Retinal pigment epithelial cell (primary cell): ENCODE results near the gene MANSC4.

Source experiments
- DNase-seq: peaks from one replicate; pipeline ENCODE4 v3.0.0-alpha.2; 2010; ENCODE audit warnings: low read depth
- H3K4me3 ChIP-seq: 2 replicates; pipeline ENCODE4 v1.5.1; 2011; ENCODE audit warnings: mild to moderate bottlenecking, low read length, control low read depth, moderate library complexity
- TF ChIP-seq, protein P1 (sequence below): conservative IDR thresholded peaks from 2 replicates; pipeline ENCODE4 v1.5.1; 2011; ENCODE audit warnings: low read depth, low read length, control low read depth, inconsistent platforms

The MANSC4 gene

GRCh38 chr12:27778206-27778605 lies 1.8 kb downstream of the MANSC4 start:
- TF ChIP-seq, protein P1, sequence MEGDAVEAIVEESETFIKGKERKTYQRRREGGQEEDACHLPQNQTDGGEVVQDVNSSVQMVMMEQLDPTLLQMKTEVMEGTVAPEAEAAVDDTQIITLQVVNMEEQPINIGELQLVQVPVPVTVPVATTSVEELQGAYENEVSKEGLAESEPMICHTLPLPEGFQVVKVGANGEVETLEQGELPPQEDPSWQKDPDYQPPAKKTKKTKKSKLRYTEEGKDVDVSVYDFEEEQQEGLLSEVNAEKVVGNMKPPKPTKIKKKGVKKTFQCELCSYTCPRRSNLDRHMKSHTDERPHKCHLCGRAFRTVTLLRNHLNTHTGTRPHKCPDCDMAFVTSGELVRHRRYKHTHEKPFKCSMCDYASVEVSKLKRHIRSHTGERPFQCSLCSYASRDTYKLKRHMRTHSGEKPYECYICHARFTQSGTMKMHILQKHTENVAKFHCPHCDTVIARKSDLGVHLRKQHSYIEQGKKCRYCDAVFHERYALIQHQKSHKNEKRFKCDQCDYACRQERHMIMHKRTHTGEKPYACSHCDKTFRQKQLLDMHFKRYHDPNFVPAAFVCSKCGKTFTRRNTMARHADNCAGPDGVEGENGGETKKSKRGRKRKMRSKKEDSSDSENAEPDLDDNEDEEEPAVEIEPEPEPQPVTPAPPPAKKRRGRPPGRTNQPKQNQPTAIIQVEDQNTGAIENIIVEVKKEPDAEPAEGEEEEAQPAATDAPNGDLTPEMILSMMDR, result no peak
- DNase-seq, result no peak
- no peak overlapping the region for H3K4me3 ChIP-seq

DNA sequence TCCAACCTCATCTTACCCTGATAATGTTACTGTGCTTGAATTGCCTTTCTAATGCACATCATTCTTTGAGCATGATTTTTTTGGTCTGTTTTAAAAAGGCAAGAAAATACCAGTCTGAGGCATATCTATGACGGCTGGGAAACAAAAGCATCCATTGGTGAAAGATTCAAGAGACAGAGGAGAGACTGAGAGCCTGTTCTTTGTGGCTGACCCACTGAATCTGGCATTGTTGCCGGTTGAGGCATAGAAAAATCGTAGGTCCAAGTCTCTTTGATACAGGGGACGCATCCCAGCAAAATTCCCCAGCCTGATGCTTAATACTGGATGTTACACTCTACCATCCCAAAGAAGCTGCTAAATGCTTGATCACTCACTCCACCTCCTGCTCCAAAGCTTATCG lies 2.9 kb downstream of the MANSC4 start:
- DNase-seq, result no peak
- TF ChIP-seq, protein P1, result no peak
- H3K4me3 ChIP-seq, result no peak overlapping the region

DNA sequence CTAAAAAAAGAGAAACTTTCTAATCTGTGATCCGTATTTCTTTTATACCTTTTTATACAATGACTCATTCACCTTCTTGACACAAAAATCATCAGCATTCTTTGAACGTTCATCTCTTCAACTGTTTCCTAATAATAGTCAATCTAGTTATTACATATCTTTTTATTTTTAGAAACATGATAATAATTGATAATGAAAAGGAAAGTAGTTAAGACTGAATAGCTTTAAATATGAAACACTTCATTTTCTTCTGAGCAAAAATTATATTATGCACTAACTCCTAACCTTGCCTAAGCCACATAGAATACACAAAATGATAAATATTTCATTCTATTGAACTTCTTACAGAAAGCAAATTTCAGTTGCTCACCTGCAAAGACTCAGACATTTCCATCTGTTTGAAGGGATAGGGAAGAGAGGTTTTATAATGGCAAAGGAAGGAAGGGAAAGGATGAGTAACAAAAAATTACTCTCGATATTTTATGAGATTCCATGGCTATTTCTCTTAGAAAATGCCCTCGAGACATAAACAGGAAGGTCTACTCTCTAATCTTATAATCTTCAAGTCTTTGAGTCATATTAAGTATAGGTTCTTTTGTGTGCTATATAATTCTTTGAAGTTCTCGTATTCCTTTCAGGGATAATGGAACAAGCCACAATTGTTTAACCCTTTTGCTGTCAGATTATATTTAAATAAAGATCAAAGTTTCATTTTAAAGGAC lies 7.5 kb downstream of the MANSC4 start:
- H3K4me3 ChIP-seq, result no peak overlapping the region
- TF ChIP-seq, protein P1, result no peak
- no peak for DNase-seq

GRCh38 chr12:27771481-27772327 lies 8.3 kb downstream of the MANSC4 start:
- no peak overlapping the region for H3K4me3 ChIP-seq
- TF ChIP-seq, protein P1, result no peak
- no peak for DNase-seq

- TF ChIP-seq, protein P1, result no peak
- no peak for DNase-seq
- H3K4me3 ChIP-seq, result no peak overlapping the region
Measured at GRCh38 chr12:27769142-27769673, 10.8 kb downstream of the MANSC4 start.

DNA sequence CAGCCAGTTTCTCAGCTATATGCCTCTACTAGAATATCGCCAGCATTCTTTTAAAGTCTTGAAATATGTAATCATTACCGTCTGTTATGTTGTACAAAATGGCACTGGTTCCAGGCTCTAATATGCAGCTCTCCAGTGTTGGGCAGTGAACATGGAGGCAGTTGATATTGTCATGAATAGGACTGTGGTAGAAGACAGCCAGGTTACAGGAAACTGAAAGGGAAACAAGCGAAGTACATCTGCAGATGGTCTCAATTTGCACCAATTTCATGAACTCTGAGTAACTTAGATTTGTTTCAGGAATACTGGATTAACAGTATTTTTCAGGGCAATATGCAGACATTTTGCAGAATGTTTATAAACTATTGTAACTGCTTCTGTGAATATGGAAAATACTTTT lies 13.4 kb downstream of the MANSC4 start:
- H3K4me3 ChIP-seq, result no peak overlapping the region
- DNase-seq, result no peak
- TF ChIP-seq, protein P1, result no peak

DNA sequence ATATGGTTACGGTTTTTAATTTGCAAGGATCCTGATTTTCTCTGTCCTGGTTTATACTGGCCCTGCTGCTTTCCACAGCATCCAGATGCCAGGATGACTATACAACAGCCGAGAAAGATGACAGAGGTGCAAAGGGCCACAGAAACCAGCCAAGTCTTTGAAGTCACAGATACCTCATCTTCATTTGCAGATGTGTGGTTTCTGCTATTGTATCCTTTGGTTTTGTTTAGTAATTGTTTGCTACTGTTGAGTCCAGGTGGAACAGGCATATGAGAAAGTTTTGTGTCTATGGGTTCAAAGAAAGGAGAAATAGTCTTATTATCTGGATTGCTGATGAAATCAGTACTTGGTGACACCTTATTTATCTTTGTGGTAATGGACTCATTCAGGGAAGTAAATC lies 17.3 kb downstream of the MANSC4 start:
- no peak for DNase-seq
- TF ChIP-seq, protein P1, result no peak
- H3K4me3 ChIP-seq, result no peak overlapping the region
